ENCODE measurements around the gene ICAM4.
"Not testable (repeated sequence)": the region's sequence is repeated elsewhere in the genome, so short reads cannot be mapped to it uniquely, and the experiment has no call there.

The ICAM4 gene

DNA sequence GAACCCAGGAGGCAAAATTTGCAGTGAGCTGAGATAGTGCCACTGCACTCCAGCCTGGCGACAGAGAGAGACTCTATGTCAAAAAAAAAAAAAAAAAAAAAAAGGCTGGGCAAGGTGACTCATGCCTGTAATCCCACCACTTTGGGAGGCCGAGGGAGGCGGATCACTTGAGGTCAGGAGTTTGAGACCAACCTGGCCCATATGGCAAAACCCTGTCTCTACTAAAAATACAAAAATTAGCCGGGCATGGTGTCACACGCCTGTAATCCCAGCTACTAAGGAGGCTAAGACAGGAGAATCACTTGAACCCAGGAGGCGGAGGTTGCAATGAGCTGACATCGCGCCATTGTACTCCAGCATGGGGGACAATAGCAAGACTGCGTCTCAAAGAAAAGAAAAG, 50.0 kb downstream of the ICAM4 start:
- DNase-seq = not testable (repeated sequence)

Data from anterior cingulate cortex (tissue), 58 donors.